HG03460 (cell line): ENCODE measurements around the gene IL1R1.
A peak's percentile ranks its signal among the peaks of the same experiment; 100 is the strongest.
"Not testable (repeated sequence)": the region's sequence is repeated elsewhere in the genome, so short reads cannot be mapped to it uniquely, and the experiment has no call there.

Source experiments
- ATAC-seq: cut with Tn5 transposase; IDR thresholded peaks from one replicate; pipeline ENCODE4 v1.9.1; 2021; ENCODE audit not compliant: unreplicated experiment

Gene IL1R1

GRCh38 chr2:102141970-102142828 is at the start of gene IL1R1:
TSS of gene IL1R1 (plus strand) at chr2:102142746. CDS start at chr2:102157725, 14,979 bp downstream.
- no peak for ATAC-seq

- ATAC-seq: no peak
Measured at GRCh38 chr2:102093662-102094061, 48.9 kb upstream of the IL1R1 start.

GRCh38 chr2:102094917-102095316 is 47.6 kb upstream of the IL1R1 start:
- no peak for ATAC-seq

GRCh38 chr2:102096103-102096502 is 46.4 kb upstream of the IL1R1 start:
- no peak for ATAC-seq

GRCh38 chr2:102098756-102099155 is 43.8 kb upstream of the IL1R1 start:
- ATAC-seq: no peak

- no peak for ATAC-seq
Measured at GRCh38 chr2:102099536-102100298, 42.8 kb upstream of the IL1R1 start.

GRCh38 chr2:102100371-102101096 is 42.0 kb upstream of the IL1R1 start:
- no peak for ATAC-seq

GRCh38 chr2:102101097-102101848 is 41.3 kb upstream of the IL1R1 start:
- ATAC-seq: no peak

- no peak for ATAC-seq
Measured at GRCh38 chr2:102101849-102102635, 40.5 kb upstream of the IL1R1 start.

GRCh38 chr2:102102636-102102948 is 40.0 kb upstream of the IL1R1 start:
- not testable (repeated sequence) for ATAC-seq

GRCh38 chr2:102103284-102103683 is 39.3 kb upstream of the IL1R1 start:
- ATAC-seq: no peak

- ATAC-seq: peak; percentile 82
Measured at GRCh38 chr2:102103992-102104871, 38.3 kb upstream of the IL1R1 start.

GRCh38 chr2:102106133-102106556 is 36.4 kb upstream of the IL1R1 start:
- no peak for ATAC-seq

- ATAC-seq: not testable (repeated sequence)
Measured at GRCh38 chr2:102106813-102107740, 35.5 kb upstream of the IL1R1 start.

GRCh38 chr2:102107741-102108070 is 34.8 kb upstream of the IL1R1 start:
- no peak for ATAC-seq

GRCh38 chr2:102109016-102109415 is 33.5 kb upstream of the IL1R1 start:
- no peak for ATAC-seq

GRCh38 chr2:102110171-102110570 is 32.4 kb upstream of the IL1R1 start:
- no peak for ATAC-seq
